Skeletal muscle satellite cell (primary cell): ENCODE measurements around the gene KANSL1L.
"Not testable (repeated sequence)": the region's sequence is repeated elsewhere in the genome, so short reads cannot be mapped to it uniquely, and the experiment has no call there.

ENCODE experiments used
- H3K27me3 ChIP-seq: 2 replicates; pipeline ENCODE4 v1.7.0; 2013; ENCODE audit warnings: low read length; ENCODE audit not compliant: control insufficient read depth, insufficient read depth
- H3K36me3 ChIP-seq: 2 replicates; pipeline ENCODE4 v1.7.0; 2013; ENCODE audit warnings: mild to moderate bottlenecking, control low read depth, low read length; ENCODE audit not compliant: insufficient read depth
- H3K4me1 ChIP-seq: 2 replicates; pipeline ENCODE4 v1.7.0; 2013; ENCODE audit warnings: low read length; ENCODE audit not compliant: control insufficient read depth, insufficient read depth
- H3K4me2 ChIP-seq: 2 replicates; pipeline ENCODE4 v1.7.0; 2013; ENCODE audit warnings: mild to moderate bottlenecking, low read length
- H3K4me3 ChIP-seq: 2 replicates; pipeline ENCODE4 v1.7.0; 2013; ENCODE audit warnings: low read length
- H3K9ac ChIP-seq: 2 replicates; pipeline ENCODE4 v1.7.0; 2013; ENCODE audit warnings: mild to moderate bottlenecking, low read depth, low read length, moderate library complexity
- H3K9me3 ChIP-seq: replicated peaks from 2 replicates; pipeline ENCODE4 v1.7.0; 2013; ENCODE audit warnings: mild to moderate bottlenecking, control low read depth, low read length

Gene KANSL1L

DNA sequence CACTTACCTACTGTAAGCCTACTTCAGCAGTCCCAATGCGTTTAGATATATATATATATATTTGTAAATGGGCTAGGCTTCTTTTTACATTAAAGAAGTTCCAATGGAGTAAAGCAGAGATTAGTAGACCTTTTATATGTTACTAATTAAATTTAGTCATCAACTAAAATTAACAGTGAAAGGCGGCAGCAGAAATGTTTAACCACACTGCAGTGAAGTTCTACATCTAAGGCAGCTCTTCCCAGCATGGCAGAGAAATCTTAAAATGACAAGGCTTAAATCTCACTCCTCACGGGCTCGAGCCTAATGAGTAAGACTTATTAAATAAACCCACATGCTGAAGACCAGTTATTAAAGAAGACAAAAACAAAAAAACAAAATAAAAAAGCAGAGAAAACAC is 19.1 kb upstream of the KANSL1L start:
- H3K27me3 ChIP-seq, result no peaks in the 10 kb centered on the region
- no peak overlapping the region for H3K4me3 ChIP-seq
- no peak overlapping the region for H3K9ac ChIP-seq
- H3K36me3 ChIP-seq, result no peaks in the 10 kb centered on the region
- H3K4me2 ChIP-seq, result no peak overlapping the region
- H3K4me1 ChIP-seq, result no peaks in the 10 kb centered on the region
- no peaks in the 10 kb centered on the region for H3K9me3 ChIP-seq

DNA sequence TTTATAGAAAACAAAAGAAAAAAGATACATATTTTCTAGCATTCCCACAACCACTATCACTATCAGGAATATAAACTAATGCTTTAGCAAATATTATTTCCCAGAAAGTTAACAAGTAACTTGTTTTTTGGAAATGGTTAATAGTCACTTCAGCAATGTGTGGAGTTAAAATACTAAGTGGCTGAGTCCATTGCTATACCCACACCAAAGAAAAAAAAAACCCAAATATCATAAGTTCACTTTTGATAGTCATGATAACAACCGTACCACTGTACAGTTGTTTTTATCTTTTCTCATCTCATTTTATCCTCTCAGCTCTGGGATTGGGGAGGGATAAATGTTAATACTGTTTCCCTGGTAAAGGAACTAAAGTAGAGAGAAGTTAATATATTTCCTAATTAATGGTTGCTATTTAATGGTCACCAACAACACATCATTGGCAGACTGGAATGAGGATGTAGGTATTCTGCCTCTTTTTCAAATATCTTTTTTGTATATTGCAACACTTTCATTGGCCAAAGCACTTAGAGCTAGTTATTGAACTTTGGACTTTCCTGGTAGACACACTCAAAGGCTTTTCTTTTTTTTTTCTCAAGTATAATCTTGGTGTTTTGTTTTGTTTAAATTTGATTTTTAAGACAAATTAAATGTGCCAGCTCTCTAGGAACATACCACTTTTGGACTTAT is 18.4 kb upstream of the KANSL1L start:
- H3K4me3 ChIP-seq, result no peak overlapping the region
- no peaks in the 10 kb centered on the region for H3K27me3 ChIP-seq
- H3K9ac ChIP-seq, result no peak overlapping the region
- H3K4me1 ChIP-seq, result no peaks in the 10 kb centered on the region
- H3K36me3 ChIP-seq, result no peaks in the 10 kb centered on the region
- no peak overlapping the region for H3K4me2 ChIP-seq
- no peaks in the 10 kb centered on the region for H3K9me3 ChIP-seq

DNA sequence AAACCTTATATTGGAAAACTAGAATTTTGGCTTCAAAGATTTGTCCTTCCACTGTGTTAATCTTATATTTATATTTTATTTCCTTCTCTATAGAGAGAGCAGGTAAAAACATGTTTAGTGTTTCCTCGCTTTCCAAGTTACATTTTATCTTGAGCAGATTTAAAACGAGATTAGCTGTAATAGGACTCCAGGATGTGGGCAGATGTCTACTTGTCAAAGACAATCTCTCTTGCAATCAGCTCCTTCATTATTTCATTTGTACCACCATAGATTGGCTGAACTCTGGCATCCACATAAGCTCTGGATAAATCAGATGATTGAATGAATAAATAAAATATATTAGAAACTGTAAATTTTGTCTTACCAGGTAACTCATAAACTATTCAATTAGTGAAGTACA is 17.5 kb upstream of the KANSL1L start:
- Histone ChIP-seq H3K9ac (no peak overlapping the region), H3K9me3 (no peaks in the 10 kb centered on the region)

DNA sequence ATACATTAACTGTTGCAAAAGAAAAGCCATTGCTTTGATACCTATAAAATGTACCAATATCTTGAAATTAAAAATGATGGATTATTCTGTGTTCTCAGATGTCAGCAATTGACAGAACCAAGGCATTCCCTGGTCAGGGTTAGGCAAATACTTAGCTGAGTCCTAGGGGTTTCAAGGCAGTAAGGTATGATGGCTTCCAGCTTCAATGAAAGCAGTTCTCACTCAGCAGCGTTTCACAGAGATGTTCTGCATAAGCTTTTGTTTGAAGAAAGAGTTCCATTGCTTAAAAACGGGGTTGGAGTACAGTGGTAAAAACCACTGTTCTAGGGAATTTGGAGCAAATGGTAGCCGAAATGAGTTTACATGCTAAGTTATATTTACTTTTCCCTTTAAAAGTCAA is 17.0 kb upstream of the KANSL1L start:
- Histone ChIP-seq H3K4me3 (no peak overlapping the region), H3K4me1 (no peaks in the 10 kb centered on the region), H3K9ac (no peak overlapping the region), H3K36me3 (no peaks in the 10 kb centered on the region), H3K9me3 (no peaks in the 10 kb centered on the region), H3K27me3 (no peaks in the 10 kb centered on the region), H3K4me2 (no peak overlapping the region)

More for the DNA sequence above, 17.5 kb upstream of the KANSL1L start:
- Histone ChIP-seq H3K4me1 (no peaks in the 10 kb centered on the region), H3K27me3 (no peaks in the 10 kb centered on the region), H3K36me3 (no peaks in the 10 kb centered on the region), H3K4me3 (no peak overlapping the region), H3K4me2 (no peak overlapping the region)

DNA sequence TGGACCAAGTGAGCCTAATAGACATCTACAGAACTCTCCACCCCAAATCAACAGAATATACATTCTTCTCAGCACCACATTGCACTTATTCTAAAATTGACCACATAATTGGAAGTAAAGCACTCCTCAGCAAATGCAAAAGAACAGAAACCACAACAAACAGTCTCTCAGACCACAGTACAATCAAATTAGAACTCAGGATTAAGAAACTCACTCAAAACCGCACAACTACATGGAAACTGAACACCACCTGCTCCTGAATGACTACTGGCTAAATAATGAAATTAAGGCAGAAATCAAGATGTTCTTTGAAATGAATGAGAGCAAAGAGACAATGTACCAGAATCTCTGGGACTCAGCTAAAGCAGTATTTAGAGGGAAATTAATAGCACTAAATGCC is 12.7 kb upstream of the KANSL1L start:
- H3K4me2 ChIP-seq, H3K4me1 ChIP-seq, H3K36me3 ChIP-seq, H3K9ac ChIP-seq, H3K27me3 ChIP-seq, H3K9me3 ChIP-seq, H3K4me3 ChIP-seq: not testable (repeated sequence)

DNA sequence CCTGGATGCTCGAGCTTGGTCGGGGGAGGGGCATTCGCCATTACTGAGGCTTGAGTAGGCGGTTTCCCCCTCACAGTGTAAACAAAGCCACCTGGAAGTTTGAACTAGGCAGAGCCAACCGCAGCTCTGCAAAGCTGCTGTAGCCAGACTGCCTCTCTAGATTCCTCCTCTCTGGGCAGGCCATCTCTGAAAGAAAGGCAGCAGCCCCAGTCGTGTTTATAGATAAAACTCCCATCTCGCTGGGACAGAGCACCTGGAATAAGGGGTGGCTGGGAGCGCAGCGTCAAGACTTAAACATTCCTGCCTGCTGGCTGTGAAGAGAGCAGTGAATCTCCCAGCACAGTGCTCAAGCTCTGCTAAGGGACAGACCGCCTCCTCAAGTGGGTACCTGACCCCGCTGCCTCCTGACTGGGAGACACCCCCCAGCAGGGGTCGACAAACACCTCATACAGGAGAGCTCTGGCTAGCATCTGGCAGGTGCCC is 10.4 kb upstream of the KANSL1L start:
- not testable (repeated sequence) for H3K4me2 ChIP-seq, H3K36me3 ChIP-seq, H3K9me3 ChIP-seq, H3K27me3 ChIP-seq, H3K9ac ChIP-seq, H3K4me3 ChIP-seq, H3K4me1 ChIP-seq

DNA sequence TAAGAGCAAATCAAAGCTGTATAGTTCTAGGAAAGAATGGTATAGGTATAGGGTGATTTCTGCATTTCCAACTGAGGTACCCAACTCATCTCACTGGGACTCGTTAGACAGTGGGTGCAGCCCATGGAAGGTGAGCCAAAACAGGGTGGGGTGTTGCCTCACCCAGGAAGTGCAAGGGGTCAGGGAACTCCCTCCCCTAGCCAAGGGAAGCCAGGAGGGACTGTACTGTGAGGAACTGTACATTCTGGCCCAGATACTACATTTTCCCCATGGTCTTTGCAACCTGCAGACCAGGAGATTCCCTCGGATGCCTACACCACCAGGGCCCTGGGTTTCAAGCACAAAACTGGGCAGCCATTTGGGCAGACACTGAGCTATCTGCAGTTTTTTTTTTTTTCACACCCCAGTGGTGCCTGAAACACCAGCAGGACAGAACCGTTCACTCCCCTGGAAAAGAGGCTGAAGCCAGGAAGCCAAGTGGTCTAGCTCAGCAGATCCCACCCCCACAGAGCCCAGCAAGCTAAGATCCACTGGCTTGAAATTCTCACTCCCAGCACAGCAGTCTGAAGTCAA is 9.9 kb upstream of the KANSL1L start:
- H3K27me3 ChIP-seq, H3K9me3 ChIP-seq, H3K9ac ChIP-seq, H3K36me3 ChIP-seq, H3K4me1 ChIP-seq, H3K4me2 ChIP-seq, H3K4me3 ChIP-seq: not testable (repeated sequence)

DNA sequence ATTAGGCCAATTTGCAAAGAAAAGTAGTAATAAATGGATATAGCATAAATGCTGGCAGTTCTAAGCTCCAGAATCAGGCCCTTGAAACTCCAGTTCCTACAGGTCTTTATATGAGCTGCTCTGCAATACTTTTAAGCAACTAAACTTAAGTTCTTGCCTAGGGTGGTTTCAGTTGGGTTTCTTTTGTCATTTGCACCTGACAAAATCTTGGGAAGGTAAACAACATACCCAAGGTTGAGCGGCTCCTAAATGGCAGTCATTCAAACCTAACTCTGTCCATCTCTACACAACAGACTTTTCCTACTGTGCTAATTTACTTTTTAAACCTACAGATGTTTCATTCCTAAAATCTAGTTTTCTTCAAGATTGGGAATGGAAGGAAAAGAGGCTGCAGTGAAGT is 9.3 kb upstream of the KANSL1L start:
- no peaks in the 10 kb centered on the region for H3K9me3 ChIP-seq
- H3K9ac ChIP-seq, result no peak overlapping the region
- H3K27me3 ChIP-seq, result no peaks in the 10 kb centered on the region
- no peaks in the 10 kb centered on the region for H3K36me3 ChIP-seq
- no peak overlapping the region for H3K4me3 ChIP-seq
- no peaks in the 10 kb centered on the region for H3K4me1 ChIP-seq
- H3K4me2 ChIP-seq, result no peak overlapping the region

DNA sequence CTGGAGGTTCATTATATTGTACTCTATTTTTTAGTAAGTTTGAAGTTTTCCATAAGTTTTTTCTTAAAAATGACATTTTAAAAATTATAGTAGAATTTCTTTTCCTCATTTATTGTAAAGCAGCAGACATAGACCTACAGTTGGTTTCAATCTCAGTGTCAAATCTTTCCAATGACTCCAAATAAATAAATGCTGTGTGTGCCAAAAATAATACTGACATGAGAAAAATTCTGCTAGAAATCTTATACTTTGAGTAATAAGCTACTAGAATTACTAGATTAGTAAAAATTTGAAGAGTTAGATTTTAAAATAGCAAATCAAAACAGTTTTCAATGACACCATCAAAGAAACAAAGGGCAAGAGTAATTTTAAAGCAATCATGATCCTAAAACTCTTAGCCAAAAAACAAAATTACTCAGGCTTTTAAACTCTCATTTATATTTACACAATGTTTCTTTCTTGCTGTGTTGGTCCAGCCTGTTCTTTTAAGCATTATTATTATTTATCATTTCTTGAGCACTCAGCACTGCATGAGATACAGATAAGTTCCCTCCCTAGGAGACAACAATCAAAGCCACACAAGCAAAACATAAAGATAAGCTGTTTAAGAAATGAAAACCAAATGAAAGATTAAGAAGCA is 8.3 kb upstream of the KANSL1L start:
- Histone ChIP-seq H3K9ac (no peak overlapping the region), H3K27me3 (no peaks in the 10 kb centered on the region), H3K4me2 (no peak overlapping the region), H3K4me3 (no peak overlapping the region), H3K4me1 (no peaks in the 10 kb centered on the region), H3K9me3 (no peaks in the 10 kb centered on the region), H3K36me3 (no peaks in the 10 kb centered on the region)

DNA sequence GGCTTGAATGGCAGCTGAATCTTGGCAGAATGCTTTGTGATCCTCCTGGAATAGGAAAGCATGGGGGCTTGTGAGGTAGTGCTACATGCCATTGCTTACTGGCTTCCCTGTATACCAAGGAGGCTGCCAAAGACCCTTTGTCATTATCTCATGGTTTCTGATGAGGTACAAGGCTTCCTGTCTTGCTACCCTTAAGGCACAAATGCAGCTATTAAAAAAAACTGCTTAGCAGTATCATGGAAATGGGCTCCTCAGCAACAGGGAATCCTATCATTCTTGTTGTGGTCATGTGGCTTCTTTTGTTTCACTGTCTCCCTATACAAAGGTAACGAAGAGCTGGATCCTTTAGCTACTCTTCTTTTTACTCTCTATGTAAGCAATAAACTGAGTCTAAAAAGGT is 6.6 kb upstream of the KANSL1L start:
- Histone ChIP-seq H3K4me3 (no peak overlapping the region), H3K36me3 (no peaks in the 10 kb centered on the region), H3K4me2 (no peak overlapping the region), H3K27me3 (no peaks in the 10 kb centered on the region), H3K9ac (no peak overlapping the region), H3K9me3 (no peaks in the 10 kb centered on the region), H3K4me1 (no peaks in the 10 kb centered on the region)

DNA sequence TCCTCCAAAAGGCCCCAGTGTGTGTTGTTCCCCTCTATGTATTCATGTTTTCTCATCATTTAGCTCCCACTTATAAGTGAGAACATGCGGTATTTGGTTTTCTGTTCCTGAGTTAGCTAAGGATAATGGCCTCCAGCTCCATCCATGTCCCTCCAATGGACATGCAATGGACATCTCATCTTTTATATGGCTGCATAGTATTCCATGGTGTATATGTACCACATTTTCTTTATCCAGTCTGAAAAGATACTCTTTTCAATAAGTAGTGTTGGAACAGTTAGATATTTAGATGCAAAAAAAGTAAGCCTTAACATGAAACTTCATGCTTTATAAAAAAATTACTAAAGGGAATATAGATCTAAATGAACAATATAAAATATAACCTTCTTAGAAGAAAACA is 5.9 kb upstream of the KANSL1L start:
- not testable (repeated sequence) for H3K4me2 ChIP-seq, H3K9me3 ChIP-seq, H3K36me3 ChIP-seq, H3K9ac ChIP-seq, H3K4me3 ChIP-seq, H3K4me1 ChIP-seq, H3K27me3 ChIP-seq

DNA sequence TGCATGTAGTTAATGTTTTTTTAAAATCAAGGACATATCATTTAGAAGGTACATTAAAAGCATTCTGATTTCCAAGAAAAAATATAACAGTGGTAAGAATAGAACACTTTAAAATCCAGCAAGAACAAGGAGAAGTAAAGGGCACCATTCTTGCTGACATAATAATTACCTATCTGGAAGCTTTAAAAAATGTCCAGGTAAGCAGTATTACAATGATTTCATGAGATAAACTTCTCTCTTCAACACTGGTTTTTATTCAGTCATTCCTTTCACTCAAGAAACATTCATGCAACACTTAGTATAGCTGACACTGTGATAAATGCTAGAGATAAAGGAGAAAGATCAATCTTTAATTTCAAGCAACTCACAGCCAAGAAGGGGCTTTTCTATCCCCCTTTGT is 2.9 kb upstream of the KANSL1L start:
- H3K9me3 ChIP-seq, result no peaks in the 10 kb centered on the region

More for the DNA sequence above, 2.9 kb upstream of the KANSL1L start:
- no peaks in the 10 kb centered on the region for H3K36me3 ChIP-seq
- peaks cover 8% of the 10 kb centered on the region for H3K4me1 ChIP-seq
- no peak overlapping the region for H3K4me3 ChIP-seq
- H3K27me3 ChIP-seq, result no peaks in the 10 kb centered on the region
- H3K4me2 ChIP-seq, result no peak overlapping the region
- no peak overlapping the region for H3K9ac ChIP-seq
